ENCODE results near the gene UGDH.

UGDH gene

GRCh38 chr4:39527296-39528060, at the start of gene UGDH:
Gene UGDH, minus strand, starts transcription at chr4:39527439. Its CDS starts 5,927 bp downstream, at chr4:39521512.
- Histone ChIP-seq H3K36me3 (ENCODE audit: low read length) (no peaks in the 10 kb centered on the region), H3K9me2 (replicated peaks; ENCODE audit: insufficient read depth, low read length) (no peaks in the 10 kb centered on the region), H3K27me3 (ENCODE audit: low read length) (no peaks in the 10 kb centered on the region), H3K27ac (ENCODE audit: low read depth, low read length) (no peak within 1 kb of the TSS), H3K9ac (ENCODE audit: low read length) (peak within 1 kb of the TSS; percentile 68), H3K4me2 (ENCODE audit: low read depth, low read length, poor library complexity, severe bottlenecking) (peak within 1 kb of the TSS; percentile 73), H3K79me2 (ENCODE audit: insufficient read depth, low read length) (no peaks in the 10 kb centered on the region; the same call in none of the 2 replicates), H3K4me3 (ENCODE audit: insufficient read depth, low read length, poor library complexity, severe bottlenecking) (peak within 1 kb of the TSS; percentile 75), H3F3A (ENCODE audit: insufficient read depth) (peaks cover 3% of the 10 kb centered on the region; the same call in 1 of the 2 replicates), H3K9me3 (ENCODE audit: insufficient read depth, low read length) (peaks cover 16% of the 10 kb centered on the region; the same call in 1 of the 2 replicates), H2AFZ (ENCODE audit: low read depth, low read length, severe bottlenecking) (peak within 1 kb of the TSS; percentile 86), H4K20me1 (ENCODE audit: low read depth, low read length) (no peaks in the 10 kb centered on the region)
- TF ChIP-seq CTCF (IDR thresholded peaks at IDR 0.05; ENCODE audit: insufficient read depth, low read length, poor library complexity, severe bottlenecking) (no peak), EZH2phosphoT487 (conservative IDR thresholded peaks at IDR 0.05; ENCODE audit: low read length) (no peak)

GRCh38 chr4:39574946-39575345, 47.7 kb upstream of the UGDH start:
- no peak overlapping the region for H3K9ac ChIP-seq (ENCODE audit: low read length)
- no peak overlapping the region for H3K4me2 ChIP-seq (ENCODE audit: low read depth, low read length, poor library complexity, severe bottlenecking)
- 0 out of 2 replicates have a peak overlapping the region, but pooled peaks have one; percentile 39 for H3K27ac ChIP-seq (ENCODE audit: low read depth, low read length)
- H3K79me2 ChIP-seq (ENCODE audit: insufficient read depth, low read length) = peaks cover 64% of the 10 kb centered on the region
- H3K9me2 ChIP-seq (replicated peaks; ENCODE audit: insufficient read depth, low read length) = no peaks in the 10 kb centered on the region
- no peaks in the 10 kb centered on the region for H3K9me3 ChIP-seq (ENCODE audit: insufficient read depth, low read length)
- H3K36me3 ChIP-seq (ENCODE audit: low read length) = peaks cover 25% of the 10 kb centered on the region; the same call in 1 of the 2 replicates
- no peak for TF ChIP-seq CTCF (IDR thresholded peaks at IDR 0.05; ENCODE audit: insufficient read depth, low read length, poor library complexity, severe bottlenecking)
- TF ChIP-seq EZH2phosphoT487 (conservative IDR thresholded peaks at IDR 0.05; ENCODE audit: low read length) = no peak
- H3K4me3 ChIP-seq (ENCODE audit: insufficient read depth, low read length, poor library complexity, severe bottlenecking) = no peak overlapping the region
- no peak overlapping the region for H2AFZ ChIP-seq (ENCODE audit: low read depth, low read length, severe bottlenecking)
- peaks cover 33% of the 10 kb centered on the region for H3F3A ChIP-seq (ENCODE audit: insufficient read depth)
- peaks cover 2% of the 10 kb centered on the region; the same call in 1 of the 2 replicates for H4K20me1 ChIP-seq (ENCODE audit: low read depth, low read length)
- H3K27me3 ChIP-seq (ENCODE audit: low read length) = no peaks in the 10 kb centered on the region

- Histone ChIP-seq H3K36me3 (ENCODE audit: low read length) (peaks cover 39% of the 10 kb centered on the region; the same call in 1 of the 2 replicates), H3K79me2 (ENCODE audit: insufficient read depth, low read length) (peaks cover 57% of the 10 kb centered on the region), H2AFZ (ENCODE audit: low read depth, low read length, severe bottlenecking) (no peak overlapping the region), H4K20me1 (ENCODE audit: low read depth, low read length) (peaks cover 2% of the 10 kb centered on the region; the same call in 1 of the 2 replicates), H3K9me3 (ENCODE audit: insufficient read depth, low read length) (no peaks in the 10 kb centered on the region), H3F3A (ENCODE audit: insufficient read depth) (peaks cover 46% of the 10 kb centered on the region), H3K4me3 (ENCODE audit: insufficient read depth, low read length, poor library complexity, severe bottlenecking) (no peak overlapping the region), H3K27ac (ENCODE audit: low read depth, low read length) (no peak overlapping the region), H3K9ac (ENCODE audit: low read length) (no peak overlapping the region), H3K4me2 (ENCODE audit: low read depth, low read length, poor library complexity, severe bottlenecking) (no peak overlapping the region), H3K27me3 (ENCODE audit: low read length) (no peaks in the 10 kb centered on the region), H3K9me2 (replicated peaks; ENCODE audit: insufficient read depth, low read length) (no peaks in the 10 kb centered on the region)
- TF ChIP-seq CTCF (IDR thresholded peaks at IDR 0.05; ENCODE audit: insufficient read depth, low read length, poor library complexity, severe bottlenecking) = no peak
- no peak for TF ChIP-seq EZH2phosphoT487 (conservative IDR thresholded peaks at IDR 0.05; ENCODE audit: low read length)
Observed at GRCh38 chr4:39571504-39571903, 44.3 kb upstream of the UGDH start.

Data from SU-DHL-6 (cell line).